SK-N-SH (cell line): ENCODE measurements around the gene TTC19.

ENCODE experiments used
- CTCF ChIP-seq: fragments of 200-600 bp; sonication (generic); IDR thresholded peaks from 2 replicates; pipeline ENCODE4 v1.6.1; 2017; ENCODE audit warnings: antibody characterized with exemption, mild to moderate bottlenecking, moderate library complexity
- EP300 ChIP-seq, 2 experiments: IDR thresholded peaks; 2 replicates each; pipeline versions ENCODE4 v1.4.0 to v1.6.1; 2012; ENCODE audit warnings: borderline replicate concordance in 1 of 2, low read depth in 1 of 2, low read length in 1 of 2
- JUND ChIP-seq: IDR thresholded peaks from 2 replicates; pipeline ENCODE4 v1.4.0; 2012
- MAX ChIP-seq: IDR thresholded peaks from 2 replicates; pipeline ENCODE4 v1.4.0; 2012; ENCODE audit warnings: low read depth
- NFIC ChIP-seq: IDR thresholded peaks from 2 replicates; pipeline ENCODE4 v1.4.0; 2012; ENCODE audit warnings: borderline replicate concordance
- NRF1 ChIP-seq: IDR thresholded peaks from 2 replicates; pipeline ENCODE4 v1.6.1; 2012; ENCODE audit warnings: low read depth, mild to moderate bottlenecking, low read length
- POLR2AphosphoS5 ChIP-seq: IDR thresholded peaks from 2 replicates; pipeline ENCODE4 v1.6.1; 2012; ENCODE audit warnings: low read depth, low read length
- SIN3A ChIP-seq: IDR thresholded peaks from 2 replicates; pipeline ENCODE4 v1.6.1; 2012; ENCODE audit warnings: low read depth, mild to moderate bottlenecking, low read length, moderate library complexity, borderline replicate concordance
- TAF1 ChIP-seq: IDR thresholded peaks from 2 replicates; pipeline ENCODE4 v1.6.1; 2012; ENCODE audit warnings: low read depth, mild to moderate bottlenecking, low read length, moderate library complexity, borderline replicate concordance
- YY1 ChIP-seq: IDR thresholded peaks from 2 replicates; pipeline ENCODE4 v1.4.0; 2012; ENCODE audit warnings: low read depth, mild to moderate bottlenecking

- TF ChIP-seq POLR2AphosphoS5 (no peak), YY1 (no peak), TAF1 (no peak), NFIC (no peak), CTCF (no peak), SIN3A (no peak), EP300 (IDR thresholded peaks at IDR 0.05; ENCODE audit: borderline replicate concordance in 1 of 2, low read depth in 1 of 2, low read length in 1 of 2) (no peak), NRF1 (no peak), MAX (no peak), JUND (no peak)
Measured at GRCh38 chr17:16019347-16019746, 19.7 kb downstream of the TTC19 start.
